Coronary artery (tissue), 2 donors: ENCODE measurements around the gene SUSD6.
A peak's percentile ranks its signal among the peaks of the same experiment; 100 is the strongest.

Experiments used
- DNase-seq: peaks from one replicate; pipeline ENCODE4 v3.0.0-alpha.2; 2017; ENCODE audit warnings: low spot score
- H3K27ac ChIP-seq, 2 donors: fragments of 200-600 bp; sonication (generic); one replicate each; pipeline ENCODE4 v1.5.1; 2016 to 2019
- H3K4me3 ChIP-seq: fragments of 200-600 bp; sonication (generic); 2 replicates; pipeline ENCODE4 v1.5.1; 2016; ENCODE audit warnings: mild to moderate bottlenecking, moderate library complexity
- TF ChIP-seq, protein P1 (sequence below): fragments of 200-600 bp; sonication (generic); IDR thresholded peaks from one replicate; pipeline ENCODE4 v1.5.1; 2019; ENCODE audit warnings: antibody characterized with exemption

Gene SUSD6

DNA sequence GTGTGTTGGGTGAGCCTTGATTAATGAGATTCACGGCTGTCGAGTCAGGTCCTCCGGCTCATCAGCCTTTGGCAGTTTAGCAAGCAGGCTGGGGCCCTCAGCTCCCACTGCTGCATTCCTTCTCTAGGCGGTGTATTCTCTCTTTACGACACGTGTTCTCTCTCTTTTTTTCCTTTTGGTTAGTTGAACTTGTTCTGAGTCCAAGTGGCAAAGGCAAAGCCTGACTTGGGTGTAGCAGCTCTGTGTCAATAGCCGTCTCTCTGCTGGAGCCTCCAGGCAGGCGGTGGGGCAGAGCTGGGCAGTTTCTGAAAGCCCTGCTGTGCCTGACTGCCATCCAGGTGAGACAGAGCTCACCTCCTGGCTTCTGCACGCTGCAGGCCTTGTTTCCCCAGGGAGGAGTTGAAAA, 46.6 kb downstream of the SUSD6 start:
- peak overlapping the region in 1 of 2 donors; percentile 59 for H3K27ac ChIP-seq
- no peak for DNase-seq
- TF ChIP-seq, protein P1, sequence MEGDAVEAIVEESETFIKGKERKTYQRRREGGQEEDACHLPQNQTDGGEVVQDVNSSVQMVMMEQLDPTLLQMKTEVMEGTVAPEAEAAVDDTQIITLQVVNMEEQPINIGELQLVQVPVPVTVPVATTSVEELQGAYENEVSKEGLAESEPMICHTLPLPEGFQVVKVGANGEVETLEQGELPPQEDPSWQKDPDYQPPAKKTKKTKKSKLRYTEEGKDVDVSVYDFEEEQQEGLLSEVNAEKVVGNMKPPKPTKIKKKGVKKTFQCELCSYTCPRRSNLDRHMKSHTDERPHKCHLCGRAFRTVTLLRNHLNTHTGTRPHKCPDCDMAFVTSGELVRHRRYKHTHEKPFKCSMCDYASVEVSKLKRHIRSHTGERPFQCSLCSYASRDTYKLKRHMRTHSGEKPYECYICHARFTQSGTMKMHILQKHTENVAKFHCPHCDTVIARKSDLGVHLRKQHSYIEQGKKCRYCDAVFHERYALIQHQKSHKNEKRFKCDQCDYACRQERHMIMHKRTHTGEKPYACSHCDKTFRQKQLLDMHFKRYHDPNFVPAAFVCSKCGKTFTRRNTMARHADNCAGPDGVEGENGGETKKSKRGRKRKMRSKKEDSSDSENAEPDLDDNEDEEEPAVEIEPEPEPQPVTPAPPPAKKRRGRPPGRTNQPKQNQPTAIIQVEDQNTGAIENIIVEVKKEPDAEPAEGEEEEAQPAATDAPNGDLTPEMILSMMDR, result no peak
- H3K4me3 ChIP-seq, result peak overlapping the region; percentile 2

DNA sequence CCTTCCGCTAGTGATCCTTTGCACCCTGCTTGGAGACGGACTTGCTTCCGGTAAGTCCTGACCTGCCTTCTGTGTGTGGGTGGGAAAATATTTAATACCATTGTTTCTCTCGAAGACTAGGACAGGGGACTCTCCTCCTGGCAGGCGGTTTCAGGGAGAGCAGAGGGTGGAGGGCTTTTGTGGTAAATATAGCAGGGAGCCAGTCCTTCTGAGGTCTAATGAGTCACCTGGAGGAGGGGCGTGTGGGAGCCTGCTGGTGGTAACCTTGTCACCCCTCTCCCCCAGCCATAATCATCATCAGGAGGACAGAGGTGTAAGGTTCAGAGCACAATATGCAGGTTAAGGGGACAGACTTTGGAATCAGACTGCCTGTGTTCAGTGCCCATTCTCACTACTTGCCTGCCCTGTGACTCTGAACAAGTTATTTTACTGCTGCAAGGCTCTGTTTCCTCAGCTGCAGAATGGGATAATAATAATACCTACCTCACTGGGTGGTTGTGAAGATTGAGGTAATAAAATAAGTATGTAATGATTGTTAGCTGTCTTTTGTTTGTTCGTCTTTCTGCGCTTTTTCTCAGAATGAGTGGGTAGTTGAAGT, 47.4 kb downstream of the SUSD6 start:
- DNase-seq, result no peak
- Histone ChIP-seq H3K27ac (peak overlapping the region in 1 of 2 donors; percentile 59), H3K4me3 (peak overlapping the region; percentile 2)
- TF ChIP-seq, protein P1, result no peak

DNA sequence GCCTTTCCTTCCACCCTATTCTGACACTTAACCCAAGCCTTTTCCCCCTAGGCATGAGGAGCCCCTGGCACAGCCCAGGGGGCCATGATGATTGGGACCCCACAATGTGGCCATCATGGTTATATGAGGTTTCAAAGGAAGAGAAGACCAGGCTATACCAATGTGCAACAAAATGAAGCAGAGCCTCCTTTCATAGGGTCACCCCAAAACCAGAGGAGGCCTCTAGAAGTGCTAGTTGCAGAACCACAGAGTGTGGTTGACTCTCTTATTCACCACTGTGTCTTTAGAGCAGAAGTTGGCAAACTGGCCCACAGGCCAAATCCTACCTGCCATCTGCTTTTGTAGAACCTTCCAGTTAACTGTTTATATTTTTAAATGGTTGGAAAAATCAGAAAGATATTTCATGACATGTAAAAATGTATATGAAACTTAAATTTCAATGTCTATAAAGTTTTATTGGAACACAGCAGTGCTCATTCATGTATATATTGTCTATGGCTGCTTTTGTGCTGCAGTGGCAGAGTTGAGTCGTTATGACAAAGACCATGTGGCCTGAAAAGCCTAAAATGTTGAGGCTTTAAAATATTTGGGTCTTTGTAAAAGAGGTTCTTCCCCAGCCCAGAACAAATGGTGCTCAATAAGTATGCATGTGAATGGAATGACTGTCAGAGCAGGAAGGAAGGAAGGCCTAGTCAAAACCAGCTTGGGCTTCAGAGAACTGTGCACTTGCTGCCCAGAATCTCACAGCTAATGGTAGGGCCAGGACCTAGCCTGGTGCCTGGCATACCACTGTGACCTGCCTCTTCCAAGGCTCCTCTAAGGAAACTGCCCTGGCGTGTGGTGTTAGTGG, 49.2 kb downstream of the SUSD6 start:
- DNase-seq, result no peak
- no peak overlapping the region for H3K4me3 ChIP-seq
- TF ChIP-seq, protein P1, result no peak
- no peak overlapping the region for H3K27ac ChIP-seq

DNA sequence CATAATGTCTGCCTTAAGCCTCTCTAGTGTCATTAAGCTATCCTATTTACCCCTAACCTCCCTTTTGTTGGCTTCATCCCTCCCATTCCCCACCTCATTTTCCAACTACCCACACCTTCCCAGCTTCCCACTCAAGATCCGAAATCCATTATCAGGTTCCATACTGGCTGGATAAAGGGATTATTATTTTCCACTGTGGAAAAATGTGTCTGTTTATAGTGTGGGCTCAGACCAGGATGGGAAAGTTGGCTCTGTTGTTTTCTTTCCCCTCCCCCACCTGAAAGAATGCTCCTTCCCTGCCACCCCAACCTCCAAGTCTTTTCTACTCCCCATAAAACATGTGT, 49.8 kb downstream of the SUSD6 start:
- TF ChIP-seq, protein P1, result no peak
- no peak overlapping the region for H3K27ac ChIP-seq
- no peak overlapping the region for H3K4me3 ChIP-seq
- DNase-seq, result no peak

DNA sequence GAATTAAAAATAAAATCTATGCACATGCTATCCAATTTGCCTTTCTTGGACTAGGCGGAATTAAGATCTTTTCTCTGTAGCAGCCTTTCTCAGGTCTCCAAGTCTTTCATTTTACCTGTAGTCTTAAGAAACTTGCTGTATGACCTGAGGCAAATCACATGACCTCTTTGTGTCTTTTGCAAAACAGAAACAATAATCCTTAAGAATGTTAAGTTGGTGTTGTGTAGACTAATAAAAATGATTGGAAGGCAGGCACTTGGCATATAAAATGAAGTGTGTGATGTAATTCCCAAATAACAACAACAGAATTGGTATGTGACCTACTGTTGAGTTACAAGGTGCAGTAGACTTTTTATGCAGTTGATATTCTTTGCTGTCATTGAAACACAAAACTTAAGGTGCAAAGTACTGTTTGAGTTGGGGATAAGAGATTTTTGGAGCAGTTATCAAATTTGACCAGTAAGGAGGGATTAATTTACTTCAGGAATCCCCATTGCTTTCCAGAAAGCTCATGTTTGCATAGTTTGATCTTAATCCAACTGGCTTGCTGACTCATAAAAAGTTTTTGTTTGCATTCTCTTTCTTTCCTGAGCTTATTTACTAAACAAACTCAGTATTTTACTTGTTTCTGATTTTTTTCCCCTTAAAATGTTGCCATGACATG, 51.4 kb downstream of the SUSD6 start:
- peak overlapping the region; percentile 64 to 75 for H3K27ac ChIP-seq
- H3K4me3 ChIP-seq, result no peak overlapping the region
- TF ChIP-seq, protein P1, result no peak
- DNase-seq, result no peak

DNA sequence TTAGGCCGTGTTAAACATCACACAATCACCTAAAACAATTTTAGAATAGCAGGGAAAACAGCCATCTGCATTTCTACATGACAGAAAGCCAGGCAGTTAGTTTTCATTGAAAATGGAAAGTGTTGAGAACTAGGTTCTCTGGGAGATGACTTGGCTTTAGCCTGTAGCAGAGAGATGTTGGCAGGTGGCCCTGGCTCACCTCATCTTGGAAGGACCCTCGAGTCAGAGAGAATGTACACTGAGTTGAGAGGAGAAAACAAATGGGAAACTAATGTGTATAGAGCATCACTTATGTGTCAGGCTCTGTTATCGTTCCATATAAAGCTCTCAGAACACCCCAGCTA, 51.9 kb downstream of the SUSD6 start:
- no peak for DNase-seq
- H3K4me3 ChIP-seq, result no peak overlapping the region
- TF ChIP-seq, protein P1, result no peak
- peak overlapping the region; percentile 64 to 75 for H3K27ac ChIP-seq
